Stimulated activated CD4-positive, alpha-beta T cell treated with anti-CD3 and anti-CD28 coated beads, Interleukin-4, amount 100 ng/mL, for 48 hours (primary cell): ENCODE results near the gene RAG2.

Source experiments
- DNase-seq, 2 donors: peaks; one replicate each; pipeline ENCODE4 v3.0.0-alpha.2; 2020; ENCODE audit warnings: low read depth in 2 of 2

Gene RAG2

DNA sequence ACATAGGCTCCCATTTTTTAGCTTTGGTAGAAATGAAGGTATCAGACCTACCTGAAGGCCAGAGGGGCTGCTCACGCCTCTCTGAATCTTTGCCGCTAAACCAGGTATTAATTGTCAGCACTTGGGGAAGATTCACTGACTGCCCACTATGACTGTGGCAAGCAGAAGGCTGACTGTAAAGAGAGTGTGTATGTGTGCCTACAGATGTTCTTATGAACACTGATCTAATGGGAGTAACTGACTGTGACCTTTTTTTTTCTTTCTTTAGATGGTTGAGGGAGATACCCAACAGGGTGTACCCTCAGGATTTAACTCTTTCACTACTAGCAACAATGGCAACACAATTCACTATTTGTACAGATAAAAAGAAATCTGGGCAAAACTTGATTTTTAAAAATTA lies at the start of gene RAG2:
TSS of gene RAG2 (minus strand) at position 186 of the 400 bp plus-strand sequence. CDS start 4,068 bp downstream, outside the sequence.
- no peak for DNase-seq

- no peak for DNase-seq
Measured at GRCh38 chr11:36638556-36638955, 40.5 kb upstream of the RAG2 start.

DNA sequence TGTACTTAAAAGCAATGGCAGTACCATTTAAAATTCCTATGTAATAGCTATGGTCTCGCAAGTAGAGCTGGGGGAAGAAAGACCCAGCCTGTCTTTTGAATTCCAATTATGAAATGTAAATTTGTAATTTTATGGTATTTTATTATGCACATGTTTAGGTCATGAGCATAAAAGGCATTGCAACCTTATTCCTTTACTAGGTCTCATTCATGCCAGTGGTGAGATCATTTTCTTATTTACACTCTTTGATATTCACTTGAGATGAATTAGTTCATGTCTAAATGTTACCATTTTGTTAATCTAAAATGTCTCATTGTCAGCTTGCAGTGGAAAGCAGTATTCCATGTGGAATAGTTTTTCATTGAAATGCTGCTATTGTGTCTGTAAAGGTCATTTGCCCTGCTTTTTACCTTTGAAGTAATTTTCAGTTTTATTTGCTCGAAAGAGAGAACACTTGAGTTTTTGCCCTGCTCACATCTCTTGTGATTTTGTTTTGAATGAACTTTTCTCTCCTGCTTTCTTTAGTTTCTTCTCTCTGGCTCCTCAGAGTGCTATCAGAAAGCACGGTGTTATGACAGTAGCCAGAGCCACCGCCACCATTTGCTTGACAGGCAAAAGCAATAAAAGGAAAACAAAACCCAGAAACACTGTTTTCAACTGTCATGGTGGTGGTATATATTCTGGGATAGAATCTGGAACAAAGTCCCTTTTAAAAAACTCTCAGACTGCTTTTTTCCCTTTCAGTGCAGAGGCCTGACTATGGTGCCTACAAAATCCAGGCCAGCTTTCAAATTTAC lies 37.2 kb upstream of the RAG2 start:
- no peak for DNase-seq

DNA sequence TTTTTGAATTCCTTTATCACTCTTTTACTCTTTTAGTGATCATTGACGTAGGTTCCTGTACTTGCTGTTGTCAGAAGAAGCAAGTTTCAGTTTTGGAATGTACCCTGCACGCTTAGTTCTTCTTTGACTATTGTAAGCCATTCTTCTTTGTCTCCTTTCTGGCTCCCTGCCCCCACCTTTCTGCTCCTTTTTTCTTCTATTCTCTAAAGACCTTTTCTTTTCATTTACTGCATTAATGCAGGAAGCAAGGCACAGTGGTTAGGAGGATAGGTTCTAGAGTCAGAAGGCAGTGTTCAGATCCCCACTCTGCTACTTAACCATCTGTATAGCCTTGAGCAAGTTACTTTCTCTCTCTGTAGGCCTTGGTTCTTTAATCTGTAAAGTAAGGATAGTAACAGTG lies 33.7 kb upstream of the RAG2 start:
- no peak for DNase-seq

GRCh38 chr11:36628765-36629244 lies 30.8 kb upstream of the RAG2 start:
- no peak for DNase-seq

DNA sequence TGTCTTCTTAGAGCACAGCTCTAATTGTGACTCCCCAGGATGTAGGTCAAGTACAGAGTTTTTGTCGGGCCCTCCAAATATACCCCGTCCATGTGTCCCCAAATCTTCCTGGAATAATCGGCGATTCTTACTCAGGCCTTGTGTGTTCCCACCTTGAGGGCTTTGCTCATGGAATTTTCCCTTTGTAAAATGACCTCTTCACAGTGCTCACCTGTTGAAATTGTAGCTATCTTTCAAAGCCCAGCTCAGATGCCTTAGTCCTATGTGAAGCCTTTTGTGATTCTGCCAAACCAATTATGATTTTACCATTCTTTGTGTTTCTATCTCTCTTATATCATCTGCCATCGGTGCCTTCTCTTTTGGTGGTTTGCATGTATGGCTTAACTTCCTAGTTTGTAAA lies 30.1 kb upstream of the RAG2 start:
- DNase-seq = no peak

GRCh38 chr11:36627471-36627870 lies 29.4 kb upstream of the RAG2 start:
- DNase-seq = no peak

DNA sequence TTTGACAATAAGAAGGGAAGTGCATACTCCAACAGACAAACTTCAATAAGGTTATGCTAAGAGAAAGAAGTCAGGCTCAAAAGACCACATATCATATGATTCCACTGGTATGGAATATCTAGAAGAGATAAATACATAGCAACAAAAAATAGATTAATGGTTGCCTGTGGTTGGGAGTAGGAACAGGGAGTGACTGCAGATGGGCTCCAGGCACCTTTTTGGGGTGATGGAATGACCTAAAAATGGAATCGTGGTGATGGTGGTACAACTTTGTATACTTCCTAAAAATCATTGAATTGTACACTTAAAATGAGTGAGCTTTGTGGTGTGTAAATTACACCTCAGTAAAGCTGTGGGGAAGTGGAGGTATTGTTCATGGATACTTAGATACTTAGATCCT lies 29.0 kb upstream of the RAG2 start:
- DNase-seq = no peak

- no peak for DNase-seq
Measured at GRCh38 chr11:36623494-36623893, 25.5 kb upstream of the RAG2 start.

DNA sequence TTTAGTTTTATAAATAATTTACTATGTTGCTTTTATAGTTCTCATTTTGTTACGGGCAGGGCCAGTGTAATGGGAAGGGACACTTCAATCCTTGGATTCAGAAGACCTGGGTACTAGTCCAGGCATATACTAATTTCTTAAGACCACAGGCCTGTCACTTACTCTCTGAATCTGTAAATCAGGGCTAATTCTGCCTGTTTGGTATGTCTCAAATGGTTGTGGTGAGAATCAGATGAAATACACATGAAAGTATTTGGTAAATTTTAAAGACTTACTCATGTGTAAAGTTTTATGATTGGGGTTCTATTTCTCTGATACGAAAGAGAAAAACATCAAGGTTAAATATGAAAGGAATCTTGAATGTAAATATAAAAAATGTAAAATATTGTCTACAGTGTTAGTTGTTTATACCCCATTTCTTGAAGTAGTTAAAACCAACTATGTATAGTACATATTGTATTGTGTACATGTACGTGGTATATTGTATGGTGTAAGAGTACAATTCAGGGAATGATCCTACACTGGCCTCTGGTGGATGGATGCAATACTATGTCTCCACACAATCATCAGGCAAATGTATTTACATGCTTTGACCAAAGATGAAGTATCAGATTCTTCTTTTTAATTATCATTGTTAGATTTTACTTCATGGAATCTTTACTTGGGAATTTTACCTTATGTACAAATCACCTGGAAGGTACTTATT lies 24.5 kb upstream of the RAG2 start:
- no peak for DNase-seq

GRCh38 chr11:36620246-36620645 lies 22.2 kb upstream of the RAG2 start:
- no peak for DNase-seq

- no peak for DNase-seq
Measured at GRCh38 chr11:36619502-36619901, 21.5 kb upstream of the RAG2 start.

GRCh38 chr11:36618363-36619047 lies 20.5 kb upstream of the RAG2 start:
- no peak for DNase-seq

DNA sequence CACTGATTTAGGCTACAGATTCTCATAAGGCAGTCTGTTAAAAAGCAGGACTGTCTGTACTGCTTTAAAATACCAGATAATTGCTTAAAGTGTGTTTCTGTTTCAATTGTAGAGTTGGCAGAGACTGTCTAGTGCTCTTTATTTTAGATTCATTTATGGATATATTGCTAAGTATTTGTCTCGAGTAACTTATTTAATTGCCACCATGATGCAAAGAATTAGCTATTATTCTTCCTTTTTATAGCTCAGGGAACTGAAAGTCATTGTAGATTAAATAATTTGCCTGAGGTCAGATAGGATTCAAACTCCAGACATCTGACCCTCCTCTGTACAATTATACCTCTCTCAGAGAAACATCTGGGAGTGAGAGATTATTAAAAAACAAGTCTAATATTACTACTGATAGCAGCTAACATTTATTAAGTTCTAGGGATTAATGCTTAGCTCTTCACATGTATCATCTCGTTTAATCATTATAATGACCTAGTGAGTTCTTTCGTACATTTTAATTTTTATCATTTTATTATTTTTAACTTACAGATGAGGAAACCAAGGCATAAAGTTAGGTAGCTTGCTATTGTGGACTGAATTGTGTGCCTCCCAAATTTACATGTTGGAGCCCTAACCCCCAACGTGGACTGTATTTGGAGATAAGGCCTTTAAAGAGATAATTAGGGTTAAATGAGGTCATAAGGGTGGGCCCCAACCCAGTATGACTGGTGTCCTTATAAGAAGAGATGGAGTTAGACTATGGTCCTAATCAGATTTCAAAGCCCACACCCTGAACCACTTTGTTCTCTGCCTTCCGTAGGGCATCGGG lies 19.7 kb upstream of the RAG2 start:
- no peak for DNase-seq

DNA sequence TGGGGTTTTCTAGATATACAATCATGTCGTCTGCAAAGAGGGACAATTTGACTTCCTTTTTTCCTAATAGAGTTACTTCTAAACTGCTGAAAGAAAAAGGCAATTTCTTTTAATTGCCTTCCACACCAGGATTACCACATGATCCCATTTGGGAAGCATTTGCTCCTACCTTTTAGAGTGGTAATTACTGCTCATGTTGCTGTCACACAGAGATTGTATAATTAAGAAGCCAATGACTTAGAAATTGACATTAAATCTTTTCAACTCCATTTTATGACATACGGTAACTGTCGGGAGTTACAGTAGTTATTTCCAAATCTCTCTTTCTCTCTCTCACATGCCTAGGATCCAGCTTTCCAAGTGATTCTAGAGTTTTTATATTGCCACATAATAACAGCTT lies 17.8 kb upstream of the RAG2 start:
- no peak for DNase-seq

DNA sequence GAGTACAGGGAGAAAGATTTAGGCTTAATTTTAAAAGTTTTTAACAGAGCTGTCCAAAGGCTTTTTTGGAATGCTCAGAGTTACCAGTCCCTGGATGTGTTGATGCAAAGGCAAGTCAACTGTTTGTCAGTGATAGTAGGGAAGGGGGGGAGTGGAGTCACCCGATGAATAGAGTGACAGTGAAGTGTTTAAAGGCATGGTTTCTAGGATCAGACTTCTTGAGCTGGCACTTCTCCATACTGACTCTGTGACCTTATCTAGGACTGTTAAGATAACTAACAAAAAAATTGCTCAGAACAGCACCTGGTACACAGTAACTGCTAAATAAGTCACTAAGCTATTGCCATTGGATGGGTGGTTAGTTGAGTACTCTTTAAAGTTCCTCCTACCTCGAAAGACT lies 11.3 kb upstream of the RAG2 start:
- no peak for DNase-seq

GRCh38 chr11:36608491-36609199 lies 10.6 kb upstream of the RAG2 start:
- no peak for DNase-seq

DNA sequence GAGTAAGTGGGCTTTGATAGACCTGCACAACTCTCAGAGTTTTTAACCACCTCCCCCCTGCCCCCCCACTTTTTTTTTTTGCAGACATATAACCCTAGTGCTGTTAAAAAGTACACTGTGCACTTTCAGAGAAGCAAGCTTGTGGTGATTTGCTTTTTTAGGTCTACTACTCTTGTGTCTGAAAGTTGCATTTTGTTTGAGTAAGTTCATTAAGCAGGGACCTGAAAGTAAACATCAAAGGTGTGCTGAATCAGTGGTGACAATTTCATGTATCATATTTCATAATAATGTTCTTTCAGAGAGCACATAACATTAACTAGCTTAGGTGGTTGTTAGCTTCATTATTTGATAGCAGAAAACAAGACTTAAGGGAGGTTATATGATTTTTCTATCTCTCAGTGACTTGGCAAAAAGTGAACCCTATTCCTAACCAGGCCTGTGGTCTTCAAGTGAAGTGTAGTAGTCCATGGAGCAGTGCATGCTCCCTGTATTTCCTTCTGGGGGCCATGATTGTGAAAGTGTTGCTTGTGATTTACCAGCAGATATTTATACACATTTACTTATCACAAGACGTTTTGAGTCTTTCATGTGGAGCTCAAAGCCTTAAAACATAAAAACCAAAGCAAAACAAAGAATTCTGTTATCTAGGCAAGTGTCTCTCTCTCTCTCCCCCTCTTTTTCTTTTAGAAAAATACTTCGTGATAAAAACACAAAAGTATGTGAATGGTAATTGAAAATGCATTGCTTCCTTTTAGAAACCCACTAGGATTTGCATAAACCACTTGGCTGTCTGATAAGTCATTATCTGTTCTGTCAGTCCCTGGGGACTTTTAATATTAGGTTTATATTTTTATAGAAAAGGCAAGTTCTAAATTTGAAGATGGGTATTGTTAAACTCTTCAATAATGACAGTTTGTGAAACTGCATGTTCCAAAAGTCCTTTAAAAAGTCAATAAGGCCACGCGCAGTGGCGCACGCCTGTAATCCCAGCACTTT lies 7.5 kb upstream of the RAG2 start:
- DNase-seq = no peak

DNA sequence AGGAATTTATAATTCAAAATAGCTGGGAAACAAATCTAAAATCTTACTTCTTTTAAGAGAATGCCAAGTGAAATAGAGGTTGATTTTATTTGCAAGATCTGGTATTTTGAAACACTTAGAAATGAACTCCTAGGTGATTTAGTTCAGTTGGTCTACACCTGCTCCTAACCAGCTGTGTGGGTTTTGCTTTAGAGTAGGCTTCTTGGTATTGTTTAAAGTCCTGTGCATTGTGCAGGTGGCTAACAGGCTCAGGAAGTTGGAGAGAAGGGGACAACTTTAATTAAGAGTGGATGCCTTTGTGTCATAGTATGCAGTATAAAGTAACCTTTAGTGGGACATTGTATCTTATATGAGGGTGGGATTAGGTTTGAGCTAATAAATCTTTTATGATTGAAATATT lies 4.1 kb upstream of the RAG2 start:
- no peak for DNase-seq

DNA sequence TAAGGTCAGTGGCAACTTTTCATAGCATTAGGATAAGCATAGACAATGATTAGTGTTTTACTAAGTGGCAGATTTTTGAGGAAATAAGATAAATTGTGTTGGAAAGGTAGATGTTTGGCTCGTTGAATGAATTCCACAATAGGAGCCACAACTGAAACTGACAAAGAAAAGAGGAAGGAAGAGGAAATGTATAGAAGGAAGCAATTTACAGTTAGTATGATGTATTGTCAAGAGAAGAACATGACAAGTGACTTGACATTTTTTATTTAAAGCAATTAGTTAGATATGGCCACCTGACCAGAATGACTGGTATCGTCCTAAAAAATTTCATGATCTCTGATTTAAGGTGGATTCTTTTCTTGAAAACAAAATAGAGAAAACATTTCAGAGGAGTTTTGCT lies 3.1 kb upstream of the RAG2 start:
- no peak for DNase-seq
